ENCODE results near the gene TTC39B.
A peak's percentile ranks its signal among the peaks of the same experiment; 100 is the strongest.
"Not testable (repeated sequence)": the region's sequence is repeated elsewhere in the genome, so short reads cannot be mapped to it uniquely, and the experiment has no call there.

The TTC39B gene

GRCh38 chr9:15306757-15307522, at the start of gene TTC39B:
Gene TTC39B, minus strand, starts transcription at chr9:15307216. Its CDS starts 91 bp downstream, at chr9:15307125.
- peak; percentile 90 for DNase-seq

GRCh38 chr9:15355669-15356068, 48.7 kb upstream of the TTC39B start:
- DNase-seq = no peak

- no peak for DNase-seq
Observed at GRCh38 chr9:15354713-15355112, 47.7 kb upstream of the TTC39B start.

DNA sequence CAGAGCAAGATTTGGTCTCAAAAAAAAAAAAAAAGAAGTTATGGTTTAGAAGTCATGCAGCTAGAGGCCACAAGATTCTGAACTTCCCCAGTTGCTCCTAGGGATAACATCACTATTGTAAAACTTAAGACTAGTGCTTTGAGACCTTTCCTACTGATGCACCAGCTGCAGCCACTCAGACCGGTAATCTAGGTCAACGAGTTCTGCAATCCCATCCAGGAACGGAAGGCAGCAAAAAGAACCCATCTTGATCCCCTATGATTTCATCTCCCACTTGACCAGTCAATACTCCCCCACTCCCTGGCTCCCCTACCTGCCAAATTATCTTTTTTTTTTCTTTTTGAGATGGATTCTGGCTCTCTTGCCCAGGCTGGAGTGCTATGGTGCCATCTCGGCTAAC, 46.9 kb upstream of the TTC39B start:
- DNase-seq = no peak

GRCh38 chr9:15352306-15352705, 45.3 kb upstream of the TTC39B start:
- no peak for DNase-seq

GRCh38 chr9:15349892-15350761, 43.1 kb upstream of the TTC39B start:
- peak; percentile 6 for DNase-seq

DNA sequence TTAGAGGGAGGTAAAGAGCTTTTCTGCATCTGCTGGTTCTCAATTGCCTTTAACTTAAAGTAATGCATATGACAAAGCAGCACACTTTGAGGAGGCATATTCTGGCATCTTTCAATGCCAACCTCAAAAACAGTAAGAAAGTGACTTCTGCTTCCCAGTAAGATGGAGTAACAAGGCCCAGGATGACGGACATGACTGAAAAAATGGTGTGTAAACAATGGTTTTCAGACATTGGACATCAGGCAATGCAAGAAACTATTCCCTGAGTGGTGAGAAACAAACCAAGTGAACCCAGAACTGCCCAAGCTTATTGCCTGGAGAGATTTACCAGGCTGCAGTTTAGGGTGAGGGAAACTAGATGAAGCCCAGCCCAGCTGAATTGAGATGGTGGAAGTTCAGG, 39.8 kb upstream of the TTC39B start:
- no peak for DNase-seq

- DNase-seq = no peak
Observed at GRCh38 chr9:15344191-15344590, 37.2 kb upstream of the TTC39B start.

- DNase-seq = no peak
Observed at GRCh38 chr9:15333376-15333881, 26.4 kb upstream of the TTC39B start.

DNA sequence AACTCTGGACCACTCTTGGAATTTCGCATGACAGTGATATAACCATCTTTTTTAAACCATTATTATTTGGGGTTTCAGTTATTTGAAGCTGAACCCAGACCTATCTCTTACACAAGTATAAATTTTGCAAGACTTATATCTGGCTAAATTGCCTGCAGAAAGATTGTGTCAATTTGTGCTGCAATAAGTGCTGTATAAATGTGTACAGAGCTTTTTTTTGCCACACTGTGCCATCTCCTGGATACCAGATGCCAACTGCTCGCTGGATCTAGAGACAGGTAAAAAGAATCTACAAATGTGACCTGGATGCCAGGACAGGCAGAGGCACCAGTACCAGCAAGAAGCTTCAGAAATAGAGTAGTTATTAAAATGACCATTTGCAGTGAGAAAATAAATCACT, 25.9 kb upstream of the TTC39B start:
- DNase-seq = no peak

DNA sequence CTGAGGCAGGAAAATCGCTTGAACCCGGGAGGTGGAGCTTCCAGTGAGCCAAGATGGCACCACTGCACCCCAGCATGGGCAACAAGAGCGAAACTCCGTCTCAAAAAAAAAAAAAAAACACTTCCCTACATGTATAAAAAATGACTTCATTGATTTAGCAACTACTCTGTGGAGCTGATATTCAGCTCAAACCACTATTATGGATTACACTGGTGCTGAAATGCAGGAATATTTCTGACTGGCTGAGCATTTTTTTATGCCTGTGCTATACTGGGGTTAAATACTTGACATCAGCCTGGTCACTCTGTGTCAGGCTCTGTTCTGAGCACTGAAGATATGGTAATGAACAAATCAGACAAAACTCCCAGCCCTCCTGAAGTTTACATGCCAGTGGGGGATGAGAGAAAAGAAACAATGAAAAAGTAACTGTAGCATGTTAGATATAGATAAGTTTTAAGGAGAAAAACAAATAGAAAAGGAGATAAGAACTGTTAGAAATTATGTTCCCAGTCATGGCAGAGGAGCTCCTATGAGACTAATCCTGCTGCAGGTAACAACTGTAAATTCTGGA, 22.6 kb upstream of the TTC39B start:
- DNase-seq = no peak

DNA sequence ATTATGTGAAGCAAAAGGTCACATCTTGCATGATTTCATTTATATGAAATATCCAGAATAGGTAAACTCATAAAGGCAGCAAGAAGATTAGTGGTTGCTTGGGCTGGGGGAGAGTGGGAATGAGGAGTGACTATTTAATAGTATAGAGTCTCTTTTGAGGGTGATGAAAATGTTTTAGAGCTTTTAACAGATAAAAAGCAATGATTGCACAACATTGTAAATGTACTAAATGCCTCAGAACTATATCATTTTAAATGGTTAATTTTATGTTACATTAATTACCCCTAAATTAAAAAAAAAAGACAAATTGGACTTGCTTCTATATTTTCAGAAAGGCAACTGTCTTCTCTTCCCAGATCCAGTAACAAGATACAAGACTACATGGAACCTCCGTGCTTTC, 21.9 kb upstream of the TTC39B start:
- no peak for DNase-seq

- not testable (repeated sequence) for DNase-seq
Observed at GRCh38 chr9:15322695-15323094, 15.7 kb upstream of the TTC39B start.

- DNase-seq = not testable (repeated sequence)
Observed at GRCh38 chr9:15319661-15320060, 12.6 kb upstream of the TTC39B start.

DNA sequence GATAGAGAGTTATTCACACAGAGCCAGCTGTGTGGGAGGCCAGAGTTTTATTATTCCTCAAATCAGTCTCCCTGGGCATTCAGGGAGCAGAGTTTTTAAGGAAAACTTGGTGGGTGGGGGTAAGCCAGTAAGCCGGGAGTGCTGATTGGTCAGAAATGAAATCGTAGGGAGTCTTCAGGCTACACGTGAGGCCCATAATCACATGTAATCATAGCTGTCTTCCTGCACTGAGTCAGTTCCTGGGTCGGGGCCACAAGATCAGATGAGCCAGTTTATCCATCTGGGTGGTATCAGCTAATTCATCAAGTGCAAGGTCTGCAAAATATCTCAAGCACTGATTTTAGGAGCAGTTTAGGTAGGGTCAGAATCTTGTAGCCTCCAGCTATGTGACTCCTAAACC, 10.8 kb upstream of the TTC39B start:
- peak; percentile 31 for DNase-seq

GRCh38 chr9:15311607-15312006, 4.6 kb upstream of the TTC39B start:
- DNase-seq = no peak

DNA sequence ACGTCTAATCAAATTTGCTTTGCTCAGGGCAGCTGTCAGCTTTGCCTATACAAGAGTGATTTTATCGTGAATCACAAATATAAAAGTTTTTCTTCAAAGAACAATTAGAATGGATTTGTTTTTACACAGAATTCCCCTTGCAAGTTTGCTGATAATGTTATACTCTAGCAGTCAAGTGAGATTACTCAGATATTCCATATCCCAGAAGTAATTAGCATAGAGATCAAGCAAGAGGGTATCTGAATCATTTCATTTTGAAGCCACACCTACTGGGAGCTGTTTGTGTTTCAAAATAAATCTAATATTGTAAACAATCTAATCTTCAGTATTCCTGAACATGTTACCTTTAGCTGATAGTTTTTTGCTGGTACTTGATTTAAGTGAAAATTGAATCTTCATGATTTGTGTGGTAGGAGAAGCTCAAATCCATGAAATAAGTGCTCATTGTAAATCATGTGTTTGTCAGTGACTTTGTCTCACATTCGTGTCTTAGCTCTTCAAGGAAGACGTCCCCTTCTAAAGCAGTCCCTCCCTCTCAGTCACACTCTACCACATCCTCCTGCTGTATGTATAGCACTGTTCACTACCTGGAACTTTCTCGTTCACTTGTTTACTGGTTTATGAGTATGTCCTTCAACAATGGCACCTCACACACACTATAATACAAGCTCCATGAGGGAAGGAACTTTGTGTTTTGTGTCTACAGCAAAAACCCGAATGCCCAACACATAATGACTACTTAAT, 3.3 kb upstream of the TTC39B start:
- DNase-seq = no peak

DNA sequence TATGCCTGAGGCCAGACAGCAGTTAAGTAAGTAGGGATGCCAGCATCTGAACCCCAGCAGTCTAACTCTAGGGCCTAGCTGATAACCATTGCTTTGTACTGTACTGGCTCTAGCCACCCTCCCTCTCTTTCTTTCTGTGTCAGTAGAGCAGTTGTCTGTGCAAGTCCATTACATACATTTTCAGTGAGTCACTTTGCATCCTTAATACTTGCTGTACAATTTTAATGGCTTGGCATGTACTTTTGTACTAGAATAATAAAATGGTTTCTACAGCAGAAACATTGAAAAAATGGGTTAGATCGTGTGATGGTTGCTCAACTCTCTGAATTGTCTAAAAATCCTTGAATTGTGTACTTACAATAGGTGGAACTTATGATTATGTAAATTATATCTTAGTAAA, 1.5 kb upstream of the TTC39B start:
- DNase-seq = peak; percentile 87

DNA sequence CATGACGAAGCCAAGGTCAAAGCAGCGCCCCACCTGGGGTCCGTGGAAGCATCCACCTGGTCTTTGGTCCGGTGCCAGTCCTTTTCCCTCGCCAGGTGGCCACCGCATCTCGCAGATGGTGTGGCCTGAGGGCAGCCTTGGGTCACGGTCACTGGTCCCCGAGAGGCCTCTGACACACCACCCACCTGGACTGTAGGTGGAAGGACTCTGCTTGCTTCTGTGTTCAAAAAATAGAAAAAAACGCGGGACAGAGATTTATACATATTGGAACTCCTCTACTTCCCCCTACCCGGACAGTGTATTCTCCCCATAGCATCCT, 466 bp upstream of the TTC39B start:
- DNase-seq = no peak

DNA sequence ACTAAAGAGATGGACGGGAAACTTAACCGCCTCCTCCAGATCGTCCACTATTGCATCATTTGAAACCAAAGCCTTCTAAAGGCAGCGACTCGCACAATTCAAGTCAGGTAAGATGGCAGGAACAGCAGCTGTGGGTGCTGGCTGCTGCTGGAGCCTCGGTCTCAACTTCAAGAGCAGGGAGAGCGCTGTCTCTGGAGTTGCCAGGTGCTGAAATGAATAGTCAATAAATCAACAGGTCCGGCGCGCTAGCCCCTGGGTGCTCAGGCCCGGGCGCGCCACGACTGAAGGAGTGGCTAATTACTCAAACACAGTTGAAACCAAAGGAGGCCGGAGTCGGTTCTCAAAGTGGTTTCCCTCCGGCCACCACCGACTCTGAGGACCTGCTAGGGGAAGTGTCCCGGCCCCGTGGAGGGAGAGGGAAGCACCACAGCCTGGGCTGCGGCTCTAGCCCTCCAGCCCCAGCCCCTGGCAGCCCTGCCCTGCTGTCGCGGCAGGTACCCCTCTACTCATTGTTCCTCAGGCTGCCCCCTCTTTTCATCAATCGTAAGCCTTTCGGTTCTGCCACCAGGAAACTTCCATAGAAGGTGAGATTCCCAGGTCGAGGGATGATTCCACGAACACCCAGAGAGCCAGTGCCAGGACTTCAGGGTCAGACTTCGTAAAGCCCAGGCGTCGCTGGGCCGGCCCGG, 804 bp downstream of the TTC39B start:
- DNase-seq = peak; percentile 37

- no peak for DNase-seq
Observed at GRCh38 chr9:15305470-15305869, 1.5 kb downstream of the TTC39B start.

GRCh38 chr9:15304632-15305031, 2.4 kb downstream of the TTC39B start:
- DNase-seq = no peak
